Uterus (tissue), 4 donors: ENCODE measurements around the gene MAIP1. TPM values are rescaled to one million over a fixed set of nuclear protein-coding genes. Genes with fewer than 3 reads are reported as not detected.
A peak's percentile ranks its signal among the peaks of the same experiment; 100 is the strongest.

ENCODE experiments used
- DNase-seq, 2 donors: peaks; one replicate each; pipeline ENCODE4 v3.0.0-alpha.2; 2019 to 2020
- H3K27ac ChIP-seq, 2 donors: fragments of 200-600 bp; sonication (generic); 1 replicate in 1 of 2; 2 replicates in 1 of 2; pipeline ENCODE4 v1.5.1; 2016 to 2018
- H3K27me3 ChIP-seq, 2 donors: fragments of 200-600 bp; sonication (generic); one replicate each; pipeline ENCODE4 v1.5.1; 2018 to 2019; ENCODE audit warnings: control low read depth in 1 of 2
- H3K36me3 ChIP-seq, 2 donors: fragments of 200-600 bp; sonication (generic); one replicate each; pipeline ENCODE4 v1.5.1; 2019; ENCODE audit warnings: control low read depth in 1 of 2
- H3K4me1 ChIP-seq, 2 donors: fragments of 200-600 bp; sonication (generic); one replicate each; pipeline ENCODE4 v1.5.1; 2018 to 2019; ENCODE audit warnings: control low read depth in 1 of 2
- H3K4me3 ChIP-seq, 2 donors: fragments of 200-600 bp; sonication (generic); 1 replicate in 1 of 2; 2 replicates in 1 of 2; pipeline ENCODE4 v1.5.1; 2018 to 2019; ENCODE audit warnings: mild to moderate bottlenecking in 1 of 2
- H3K9me3 ChIP-seq, 2 donors: fragments of 200-600 bp; sonication (generic); one replicate each; pipeline ENCODE4 v1.5.1; 2019; ENCODE audit warnings: control low read depth in 1 of 2
- POLR2A ChIP-seq, 2 donors: fragments of 450-650 bp; IDR thresholded peaks; one replicate each; pipeline ENCODE4 v1.6.1; 2016; ENCODE audit warnings: antibody characterized with exemption in 2 of 2, mild to moderate bottlenecking in 1 of 2, moderate library complexity in 1 of 2
- intact Hi-C: fragments of 100-400 bp; cut with DNase I; formaldehyde crosslinking; loops from one replicate; pipeline ENCODE4 v1.15.1; 2023; ENCODE audit warnings: low total_unique reads
- total RNA-seq, 4 donors: library from RNA; depleted of rRNA in 3 of 4; stranded (reverse); fragments of >200 nt in 3 of 4; gene quantifications; one replicate each; pipeline versions ENCODE4 v1.1.0 to v1.2.4, GENCODE V29; 2014 to 2023
- TF ChIP-seq, protein P1 (sequence below), 4 experiments: fragments of 200-600 bp in 2 of 4; fragments of 450-650 bp in 2 of 4; sonication (generic) in 2 of 4; IDR thresholded peaks; one replicate each; pipeline ENCODE4 v1.5.1; 2016 to 2019; ENCODE audit warnings: antibody characterized with exemption in 4 of 4, mild to moderate bottlenecking in 2 of 4, moderate library complexity in 1 of 4
- donor health status: DM: yes; HTN: yes; CAD: no.

The MAIP1 gene
- total RNA-seq, 4 donors from 2014 or later: 14.9 to 44.1 (median 16.4) TPM

DNA sequence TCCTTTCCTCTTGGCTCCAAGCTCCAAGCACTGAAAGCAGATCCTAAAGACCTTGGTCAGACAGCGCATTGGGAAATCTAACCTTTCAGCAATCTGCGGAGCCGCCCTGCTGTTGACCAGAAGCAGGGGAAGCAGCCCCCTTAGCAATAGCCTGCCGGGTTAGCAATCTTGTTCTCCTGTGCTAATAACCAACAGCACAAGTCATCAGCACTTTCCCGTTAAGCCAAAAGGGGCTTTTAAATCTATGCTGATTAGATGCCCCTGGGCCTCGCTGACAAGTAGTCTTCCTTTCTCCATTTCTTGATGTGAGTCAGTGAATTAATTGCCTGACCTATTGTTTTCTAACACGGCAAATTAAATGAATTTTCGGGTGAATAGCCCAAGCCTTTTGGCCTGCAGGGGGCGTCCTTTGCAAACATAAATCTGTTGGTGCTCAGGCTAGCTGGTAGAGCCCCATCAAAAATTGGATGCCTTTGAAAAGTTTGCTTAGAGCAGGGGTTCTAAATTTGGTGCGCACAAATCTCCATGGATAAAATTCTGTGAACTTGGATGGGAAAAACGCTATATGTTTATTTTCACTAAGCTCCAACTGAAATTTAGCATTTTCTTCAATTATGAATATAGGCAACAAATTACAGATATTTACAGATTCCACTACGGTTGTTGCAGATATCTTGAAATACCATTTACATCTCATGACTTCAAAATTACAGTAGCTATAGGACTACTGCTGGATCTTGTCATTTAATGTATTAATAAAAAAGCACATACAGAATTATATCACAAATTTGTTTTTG, 24.6 kb downstream of the MAIP1 start:
- intact Hi-C loops: no loop called here
- no peaks in the 10 kb centered on the region for H3K9me3 ChIP-seq
- peak; percentile 78 to 83 for DNase-seq
- H3K4me3 ChIP-seq: no peak overlapping the region
- H3K36me3 ChIP-seq: no peaks in the 10 kb centered on the region
- peaks cover 0 to 3% of the 10 kb centered on the region in 2 donors for H3K4me1 ChIP-seq
- H3K27me3 ChIP-seq: no peaks in the 10 kb centered on the region
- no peak overlapping the region for H3K27ac ChIP-seq
- TF ChIP-seq POLR2A (IDR thresholded peaks at IDR 0.05): no peak
- TF ChIP-seq, protein P1, sequence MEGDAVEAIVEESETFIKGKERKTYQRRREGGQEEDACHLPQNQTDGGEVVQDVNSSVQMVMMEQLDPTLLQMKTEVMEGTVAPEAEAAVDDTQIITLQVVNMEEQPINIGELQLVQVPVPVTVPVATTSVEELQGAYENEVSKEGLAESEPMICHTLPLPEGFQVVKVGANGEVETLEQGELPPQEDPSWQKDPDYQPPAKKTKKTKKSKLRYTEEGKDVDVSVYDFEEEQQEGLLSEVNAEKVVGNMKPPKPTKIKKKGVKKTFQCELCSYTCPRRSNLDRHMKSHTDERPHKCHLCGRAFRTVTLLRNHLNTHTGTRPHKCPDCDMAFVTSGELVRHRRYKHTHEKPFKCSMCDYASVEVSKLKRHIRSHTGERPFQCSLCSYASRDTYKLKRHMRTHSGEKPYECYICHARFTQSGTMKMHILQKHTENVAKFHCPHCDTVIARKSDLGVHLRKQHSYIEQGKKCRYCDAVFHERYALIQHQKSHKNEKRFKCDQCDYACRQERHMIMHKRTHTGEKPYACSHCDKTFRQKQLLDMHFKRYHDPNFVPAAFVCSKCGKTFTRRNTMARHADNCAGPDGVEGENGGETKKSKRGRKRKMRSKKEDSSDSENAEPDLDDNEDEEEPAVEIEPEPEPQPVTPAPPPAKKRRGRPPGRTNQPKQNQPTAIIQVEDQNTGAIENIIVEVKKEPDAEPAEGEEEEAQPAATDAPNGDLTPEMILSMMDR (IDR thresholded peaks at IDR 0.05): peak; percentile 73 to 88 (median 78)

DNA sequence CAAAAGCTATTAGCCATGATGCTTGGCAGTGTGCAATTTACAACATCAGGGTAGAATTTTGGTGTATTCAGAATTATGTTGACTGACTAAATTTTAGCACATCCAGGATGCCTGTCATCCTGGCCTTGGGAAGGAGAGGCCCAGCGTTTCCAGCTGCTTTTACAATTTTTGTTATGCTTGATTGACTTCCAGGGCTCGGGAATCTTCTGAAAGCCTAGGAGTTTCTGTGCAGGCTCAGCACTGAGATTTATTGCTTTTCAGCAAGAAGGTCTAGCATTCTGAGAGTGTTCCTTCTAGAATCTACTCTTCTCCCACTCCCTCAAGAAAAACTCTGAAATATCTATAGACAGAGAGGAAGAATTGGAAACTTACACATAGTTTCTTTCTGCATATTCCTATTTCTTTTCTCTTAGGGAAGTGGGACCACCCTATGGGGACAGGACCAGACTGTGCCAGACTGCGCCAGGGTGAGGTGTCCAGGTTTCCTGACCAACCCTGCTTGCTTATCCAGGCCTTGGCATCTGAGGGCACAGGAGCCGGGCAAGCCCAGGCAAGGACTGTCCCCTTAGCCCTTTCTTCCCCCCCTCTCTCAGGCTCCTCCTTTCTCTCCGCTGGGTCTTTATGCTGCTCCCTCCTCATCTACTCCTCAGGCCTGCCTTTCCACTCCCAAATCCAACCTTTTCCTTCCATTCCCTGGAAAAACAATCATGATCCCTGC, 26.9 kb downstream of the MAIP1 start:
- H3K36me3 ChIP-seq: no peaks in the 10 kb centered on the region
- H3K27ac ChIP-seq: no peak overlapping the region
- DNase-seq: no peak
- no peak overlapping the region for H3K4me3 ChIP-seq
- H3K27me3 ChIP-seq: no peaks in the 10 kb centered on the region
- intact Hi-C loops: no loop called here
- H3K9me3 ChIP-seq: no peaks in the 10 kb centered on the region
- no peak for TF ChIP-seq POLR2A (IDR thresholded peaks at IDR 0.05)
- TF ChIP-seq, protein P1 (IDR thresholded peaks at IDR 0.05): no peak
- peaks cover 0 to 3% of the 10 kb centered on the region in 2 donors for H3K4me1 ChIP-seq

DNA sequence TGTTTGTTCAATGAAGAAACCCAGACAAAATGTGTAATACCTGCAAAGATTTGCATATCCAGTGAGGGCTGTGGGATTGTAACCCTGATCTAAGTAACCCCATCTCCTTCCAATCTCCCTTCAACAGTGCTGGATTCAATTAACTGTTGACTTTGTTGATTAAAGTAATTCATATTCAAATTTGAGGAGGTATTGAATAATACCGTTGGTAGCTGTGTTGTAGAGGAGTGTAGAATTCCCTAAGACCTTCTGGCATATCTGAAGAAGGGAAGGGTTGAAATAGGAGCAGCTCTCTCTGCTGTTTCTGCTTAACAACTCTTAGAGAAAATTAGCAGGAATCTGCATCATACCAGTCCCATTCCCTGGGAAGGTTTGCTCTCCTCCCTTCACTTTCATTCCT, 28.2 kb downstream of the MAIP1 start:
- Histone ChIP-seq H3K27ac (no peak overlapping the region), H3K4me3 (no peak overlapping the region), H3K9me3 (no peaks in the 10 kb centered on the region), H3K4me1 (peaks cover 0 to 3% of the 10 kb centered on the region in 2 donors), H3K36me3 (no peaks in the 10 kb centered on the region), H3K27me3 (no peaks in the 10 kb centered on the region)
- TF ChIP-seq, protein P1 (IDR thresholded peaks at IDR 0.05): no peak
- TF ChIP-seq POLR2A (IDR thresholded peaks at IDR 0.05): no peak
- intact Hi-C loops: no loop called here
- no peak for DNase-seq

DNA sequence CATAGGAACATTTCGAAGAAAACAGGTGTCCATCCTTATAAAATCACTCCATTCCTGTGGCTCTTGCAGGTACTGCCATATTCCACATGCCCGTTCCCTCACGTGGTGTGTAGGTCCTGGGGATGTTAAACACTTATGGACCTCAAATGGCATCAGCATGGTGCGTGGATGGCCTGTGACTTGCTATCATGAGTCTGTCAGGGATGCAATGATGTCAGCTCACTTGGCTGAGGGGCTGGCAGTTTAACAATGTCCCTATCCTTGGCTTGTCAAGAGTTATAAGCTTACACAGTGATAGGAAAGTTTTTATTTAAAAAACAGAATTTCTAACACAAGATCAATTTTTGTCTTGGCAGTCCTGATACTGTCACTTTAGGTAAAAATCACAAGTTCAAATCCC, 28.8 kb downstream of the MAIP1 start:
- Histone ChIP-seq H3K27ac (peak overlapping the region in 1 of 2 donors; percentile 17), H3K4me3 (no peak overlapping the region), H3K36me3 (no peaks in the 10 kb centered on the region), H3K27me3 (no peaks in the 10 kb centered on the region), H3K4me1 (peaks cover 0 to 3% of the 10 kb centered on the region in 2 donors), H3K9me3 (no peaks in the 10 kb centered on the region)
- no peak for TF ChIP-seq POLR2A (IDR thresholded peaks at IDR 0.05)
- TF ChIP-seq, protein P1 (IDR thresholded peaks at IDR 0.05): no peak
- DNase-seq: no peak
- intact Hi-C loops: no loop called here

DNA sequence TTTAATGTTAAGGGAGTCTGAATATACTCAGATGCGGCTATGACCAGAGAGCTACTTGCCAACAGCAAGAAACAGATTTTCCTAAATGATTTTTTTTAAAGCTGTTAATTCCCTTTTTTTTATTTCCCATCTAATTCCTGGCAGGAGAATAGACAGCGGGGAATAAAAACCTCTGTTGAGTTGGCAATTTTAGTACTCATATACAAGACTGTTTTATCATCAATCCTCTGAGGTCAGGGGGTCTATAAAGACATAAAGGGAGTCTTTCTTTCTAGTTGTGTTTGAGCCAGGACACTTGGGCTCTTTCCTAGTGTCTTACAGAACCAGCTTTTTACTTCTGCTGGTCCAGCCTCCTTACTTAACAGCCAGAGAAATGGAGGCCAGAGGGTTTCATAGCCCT, 29.4 kb downstream of the MAIP1 start:
- Histone ChIP-seq H3K27ac (no peak overlapping the region), H3K9me3 (no peaks in the 10 kb centered on the region), H3K4me3 (no peak overlapping the region), H3K27me3 (no peaks in the 10 kb centered on the region), H3K4me1 (peaks cover 0 to 3% of the 10 kb centered on the region in 2 donors), H3K36me3 (no peaks in the 10 kb centered on the region)
- no peak for TF ChIP-seq POLR2A (IDR thresholded peaks at IDR 0.05)
- TF ChIP-seq, protein P1 (IDR thresholded peaks at IDR 0.05): no peak
- DNase-seq: no peak
- intact Hi-C loops: no loop called here
